GM18951 (cell line): ENCODE results near the gene RACGAP1.

Source experiments
- POLR2A ChIP-seq: IDR thresholded peaks from 4 replicates; pipeline ENCODE4 v1.6.1; 2011; ENCODE audit warnings: mild to moderate bottlenecking; ENCODE audit not compliant: insufficient read length, insufficient read depth; ENCODE audit errors: extremely low read depth
- in situ Hi-C: fragments of 300-500 bp; cut with MboI; formaldehyde crosslinking; loops from one replicate; pipeline ENCODE4 v1.12.0; 2022; ENCODE audit warnings: low sequenced_read_pairs, mixed read lengths, inconsistent platforms; ENCODE audit not compliant: unreplicated experiment

Gene RACGAP1

DNA sequence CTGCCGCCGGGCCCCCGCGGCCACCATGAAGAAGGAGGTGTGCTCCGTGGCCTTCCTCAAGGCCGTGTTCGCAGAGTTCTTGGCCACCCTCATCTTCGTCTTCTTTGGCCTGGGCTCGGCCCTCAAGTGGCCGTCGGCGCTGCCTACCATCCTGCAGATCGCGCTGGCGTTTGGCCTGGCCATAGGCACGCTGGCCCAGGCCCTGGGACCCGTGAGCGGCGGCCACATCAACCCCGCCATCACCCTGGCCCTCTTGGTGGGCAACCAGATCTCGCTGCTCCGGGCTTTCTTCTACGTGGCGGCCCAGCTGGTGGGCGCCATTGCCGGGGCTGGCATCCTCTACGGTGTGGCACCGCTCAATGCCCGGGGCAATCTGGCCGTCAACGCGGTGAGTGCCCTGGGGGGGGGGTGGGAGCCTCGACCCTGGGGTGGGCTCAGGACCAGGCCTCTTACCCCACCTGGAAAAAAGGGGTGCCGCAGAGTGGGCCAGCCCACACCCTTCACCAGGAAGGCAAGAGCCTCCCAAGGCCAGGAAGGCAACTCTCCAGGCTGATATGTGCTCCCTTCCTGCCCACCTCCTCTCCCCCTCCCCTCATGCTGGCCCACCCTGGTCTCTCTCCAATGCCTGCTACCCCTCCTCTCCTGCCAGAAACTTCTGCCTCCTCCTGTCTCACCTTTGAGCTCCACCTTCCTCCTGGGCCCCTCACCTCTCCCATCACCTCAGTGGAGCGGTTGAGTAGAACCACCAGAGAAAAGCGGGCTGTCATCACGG lies 63.1 kb downstream of the RACGAP1 start:
- in situ Hi-C loops, result no loop called here
- no peak for TF ChIP-seq POLR2A

DNA sequence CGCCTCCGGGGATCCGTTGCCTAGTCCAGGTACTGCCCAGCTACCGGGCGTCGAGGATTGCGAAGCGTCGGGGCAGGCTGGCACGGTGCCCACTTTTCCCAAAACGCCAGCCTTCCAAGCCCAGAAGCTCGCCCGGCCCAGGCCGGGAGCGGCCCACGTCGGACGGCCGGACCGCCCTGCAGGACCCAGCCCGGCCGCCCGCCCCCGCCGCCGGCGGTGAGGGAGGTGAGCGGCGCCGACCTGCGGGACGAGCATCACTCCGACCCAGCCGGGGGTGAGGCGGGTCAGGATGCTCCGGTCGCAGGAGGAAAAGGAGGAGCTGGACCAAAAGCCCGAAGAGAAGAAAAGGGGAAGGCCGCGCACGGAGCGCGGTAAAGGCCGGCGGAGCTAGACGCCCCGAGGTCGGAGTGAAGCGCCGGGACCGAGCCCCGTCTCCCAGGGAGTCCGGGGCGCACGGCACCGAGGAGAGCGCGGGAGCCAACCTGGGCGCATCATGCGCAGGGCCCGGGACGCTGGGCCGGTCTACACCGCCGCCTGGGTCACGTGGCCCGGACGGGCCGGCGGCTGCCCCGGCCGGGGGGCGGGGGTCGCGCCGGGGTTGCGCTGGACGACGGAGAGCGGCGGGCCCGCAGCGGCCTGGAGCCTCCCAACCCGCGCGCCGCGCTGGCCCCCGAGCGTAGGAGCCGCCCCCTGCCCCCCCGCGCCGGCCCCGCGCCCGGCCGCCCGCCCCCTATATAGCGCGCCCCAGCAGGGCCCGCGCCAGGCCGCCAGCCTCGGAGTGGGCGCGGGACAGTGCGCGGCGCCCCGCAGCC lies 64.0 kb downstream of the RACGAP1 start, which contains the start of gene AQP5:
Gene AQP5 (plus strand): TSS at position 762 of the 812 bp plus-strand sequence. CDS start 146 bp downstream, outside the sequence.
- in situ Hi-C loops, result no loop called here
- TF ChIP-seq POLR2A, result no peak

DNA sequence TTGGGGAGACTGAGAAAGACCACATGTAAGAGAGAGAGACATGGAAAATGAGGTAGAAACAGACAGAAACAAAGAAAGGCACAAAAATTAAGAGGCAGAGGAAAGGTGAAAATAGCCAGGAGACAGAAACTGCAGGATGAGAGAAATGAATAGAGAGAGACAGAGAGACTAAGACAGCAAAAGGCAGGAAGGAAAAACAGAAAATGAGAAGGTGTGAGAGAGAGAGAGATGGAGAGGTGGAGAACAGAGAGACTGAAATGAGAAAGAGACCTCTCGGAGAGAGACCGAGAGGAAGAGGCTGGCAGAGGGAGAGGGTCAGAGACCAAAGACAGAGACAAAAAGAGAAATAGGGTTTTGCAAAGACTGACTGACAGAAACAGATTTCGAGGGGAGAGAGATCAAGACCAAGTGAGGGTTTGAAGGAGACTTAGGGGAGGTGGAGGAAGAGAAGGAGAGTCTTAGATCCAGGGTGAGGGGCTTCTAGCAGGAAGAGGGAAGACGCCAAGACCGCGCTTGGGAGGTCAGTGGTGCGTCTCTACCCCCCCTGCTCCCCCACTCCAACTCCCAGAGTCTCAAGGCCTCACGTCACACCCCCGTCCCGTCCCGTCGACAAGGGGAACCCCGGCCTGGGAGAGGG lies 64.7 kb downstream of the RACGAP1 start:
- no peak for TF ChIP-seq POLR2A
- in situ Hi-C loops, result no loop called here

DNA sequence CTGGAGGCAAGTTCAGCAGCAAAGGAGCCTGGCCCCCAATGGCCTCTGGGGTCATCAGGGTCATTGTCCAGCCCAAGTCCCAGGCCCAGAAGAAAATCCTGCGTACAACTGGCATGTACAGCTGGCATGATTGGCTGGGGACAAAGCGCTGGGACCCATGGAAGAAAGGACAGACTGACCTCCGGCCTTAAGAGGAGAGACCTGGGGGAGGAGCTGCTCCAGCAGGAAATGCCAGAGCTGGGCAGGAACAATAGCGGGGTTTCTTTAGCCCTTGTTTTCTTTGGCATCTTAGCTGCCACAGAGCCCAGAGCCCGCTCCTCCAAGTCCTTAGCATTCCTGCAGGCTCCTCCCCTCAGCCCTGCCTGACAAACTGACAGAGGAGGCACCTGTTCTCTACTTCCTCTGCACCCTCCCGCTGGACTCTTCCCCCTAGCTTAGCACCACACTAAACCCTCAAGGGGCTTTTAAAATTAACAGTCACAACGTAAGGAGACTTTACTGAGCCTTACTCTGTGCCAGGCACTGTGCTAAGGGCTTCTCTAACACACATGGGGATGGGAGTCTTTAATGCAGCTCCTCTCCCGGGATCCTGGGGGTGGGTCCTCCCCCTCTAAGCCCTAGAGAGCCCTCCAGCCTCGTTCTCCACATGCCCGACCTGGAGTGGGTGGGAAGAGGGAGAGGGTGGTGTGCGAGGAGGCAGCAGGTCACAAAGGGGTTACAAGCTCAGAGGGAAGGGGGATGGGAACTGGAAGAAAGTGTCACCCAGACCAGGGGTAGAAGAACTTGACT lies 65.4 kb downstream of the RACGAP1 start:
- no peak for TF ChIP-seq POLR2A
- in situ Hi-C loops, result no loop called here

DNA sequence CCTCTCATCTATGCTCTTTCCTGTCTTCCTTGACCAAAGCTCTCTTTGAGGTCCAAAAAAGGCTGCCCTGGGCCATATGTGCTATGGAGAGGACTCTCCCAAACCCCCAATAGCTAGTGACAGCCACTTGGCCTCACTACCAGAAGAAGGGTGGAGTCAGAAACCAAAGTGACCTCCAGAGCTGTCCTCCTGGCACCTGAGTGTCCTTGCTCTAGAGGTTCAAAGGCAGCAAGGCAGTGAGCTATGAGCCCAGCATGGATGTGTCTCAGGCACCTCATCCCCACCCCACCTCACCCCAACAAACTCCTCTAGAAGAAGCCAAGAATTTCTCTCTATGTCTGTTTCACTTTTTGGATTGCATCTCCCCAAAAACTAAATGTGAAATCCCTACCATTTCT lies 67.7 kb downstream of the RACGAP1 start:
- in situ Hi-C loops, result no loop called here

DNA sequence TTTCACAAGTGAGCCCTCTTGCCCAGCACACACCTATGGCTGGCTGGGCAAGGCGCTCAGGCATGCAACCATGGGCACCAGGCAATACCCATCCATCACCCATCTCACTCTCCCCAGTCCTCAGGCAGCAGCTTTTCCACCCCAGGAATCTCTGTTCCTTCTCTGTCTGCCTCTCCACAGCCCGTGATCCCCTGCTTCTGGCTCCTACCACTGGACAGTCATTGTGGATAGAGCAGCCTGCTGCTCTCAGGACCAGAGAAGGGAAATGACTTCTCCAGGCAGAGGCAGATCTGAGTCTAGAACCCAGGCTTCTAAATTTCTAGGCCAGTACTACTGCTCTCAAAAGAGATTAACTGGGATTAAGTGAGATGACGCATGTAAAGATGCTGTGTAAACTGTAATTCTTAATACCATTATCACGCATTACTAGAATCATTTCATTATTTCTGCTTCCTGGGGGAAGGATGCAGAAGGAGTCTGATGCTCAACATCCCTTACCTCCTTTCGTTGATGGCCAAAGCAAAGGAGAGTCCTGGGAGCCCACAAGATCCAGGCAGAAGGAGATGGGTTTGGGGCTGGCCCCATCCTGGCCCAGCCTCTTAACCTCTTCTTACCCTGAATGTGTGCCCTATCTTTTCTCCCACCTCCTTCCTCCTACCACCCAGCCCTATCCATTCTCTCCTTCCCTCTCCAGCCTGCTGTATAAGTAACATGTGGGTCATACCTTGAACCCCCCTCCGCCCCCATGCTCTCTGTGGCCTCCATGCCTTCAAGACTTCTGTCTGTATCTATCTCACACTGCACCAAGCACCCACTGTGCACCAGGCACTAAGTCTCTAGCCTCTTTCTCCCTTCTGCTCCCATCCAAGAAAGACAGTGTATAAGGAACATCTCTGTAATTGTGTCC lies 68.4 kb downstream of the RACGAP1 start:
- in situ Hi-C loops, result no loop called here

More for the DNA sequence above, 67.7 kb downstream of the RACGAP1 start:
- TF ChIP-seq POLR2A, result no peak

GRCh38 chr12:49955899-49956662 lies 69.2 kb downstream of the RACGAP1 start:
- TF ChIP-seq POLR2A, result no peak
- in situ Hi-C loops, result no loop called here

More for the DNA sequence above, 68.4 kb downstream of the RACGAP1 start:
- no peak for TF ChIP-seq POLR2A

- in situ Hi-C loops, result no loop called here
- no peak for TF ChIP-seq POLR2A
These were observed 70.1 kb downstream of the RACGAP1 start for GRCh38 chr12:49954863-49955830.

DNA sequence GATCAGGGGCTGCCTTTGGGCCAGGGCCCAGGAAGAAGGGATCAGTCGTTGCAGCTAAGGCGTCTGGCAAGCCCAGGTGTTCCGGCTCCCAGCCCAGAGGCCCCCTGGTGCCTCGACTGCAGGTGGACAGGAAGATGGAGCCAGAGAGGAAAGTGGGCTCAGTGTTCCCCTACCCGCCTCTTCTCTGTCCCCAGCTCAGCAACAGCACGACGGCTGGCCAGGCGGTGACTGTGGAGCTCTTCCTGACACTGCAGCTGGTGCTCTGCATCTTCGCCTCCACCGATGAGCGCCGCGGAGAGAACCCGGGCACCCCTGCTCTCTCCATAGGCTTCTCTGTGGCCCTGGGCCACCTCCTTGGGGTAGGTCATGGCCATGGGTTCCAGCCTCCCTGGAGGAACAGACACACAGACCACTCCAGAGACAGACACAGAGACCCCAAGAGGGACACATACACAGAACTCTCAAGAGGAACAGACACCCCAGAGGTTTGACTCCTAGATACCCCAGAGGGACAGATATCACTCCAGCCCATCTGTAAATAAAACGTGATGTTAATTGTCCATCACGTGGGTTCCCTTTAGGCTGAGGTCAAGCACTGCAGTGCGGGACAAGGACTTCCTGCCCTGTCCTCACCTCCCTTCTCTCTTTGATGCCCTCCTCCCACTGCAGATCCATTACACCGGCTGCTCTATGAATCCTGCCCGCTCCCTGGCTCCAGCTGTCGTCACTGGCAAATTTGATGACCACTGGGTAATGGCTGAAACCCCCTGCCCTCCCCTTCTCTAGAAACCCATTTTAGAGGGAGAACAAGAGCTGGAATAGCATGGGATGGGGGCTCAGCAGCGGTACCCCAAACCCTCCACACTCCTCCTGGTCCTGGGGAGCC lies 71.1 kb downstream of the RACGAP1 start:
- in situ Hi-C loops, result no loop called here
- TF ChIP-seq POLR2A, result no peak
